Measurements from ENCODE around the gene NKX3-2. TPM values are rescaled to one million over a fixed set of nuclear protein-coding genes. Genes with fewer than 3 reads are reported as not detected.

NKX3-2 gene
- total RNA-seq, 1 experiment from 2014 or later, result 2.4 TPM

DNA sequence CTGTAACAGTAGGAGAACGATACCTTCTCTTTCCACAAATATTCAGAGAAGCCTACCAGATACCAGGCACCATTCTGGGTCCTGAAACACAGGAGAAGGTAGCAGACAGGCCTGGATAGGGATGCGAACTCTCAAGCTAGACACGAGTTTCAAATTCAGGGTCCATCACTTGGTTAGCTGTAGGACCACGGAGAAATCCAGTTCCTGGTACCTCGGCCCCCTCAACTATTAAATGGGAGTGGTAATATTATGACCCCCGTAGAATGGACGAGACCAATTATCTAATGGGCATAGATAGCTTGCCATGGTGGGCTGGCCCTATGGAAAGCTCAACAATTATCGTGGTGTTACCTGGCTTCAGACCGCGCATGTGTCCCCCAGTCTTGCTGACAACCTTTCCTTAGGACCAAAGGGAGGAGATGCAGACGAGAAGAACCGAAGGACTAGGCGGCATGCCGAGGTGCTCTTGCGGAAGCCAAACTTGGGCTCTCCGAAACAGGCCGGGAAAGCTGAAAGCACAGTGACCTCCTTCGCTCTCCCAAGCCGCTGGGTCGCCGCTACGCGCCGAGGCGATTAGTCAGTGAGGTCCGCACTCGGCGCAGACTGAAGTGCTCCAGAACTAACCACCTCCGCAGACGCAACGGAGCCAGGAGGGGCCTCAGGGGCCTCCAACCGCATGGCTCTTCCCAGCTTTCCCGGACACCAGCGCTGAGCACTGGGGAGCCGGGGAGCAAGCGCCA is 19.6 kb downstream of the NKX3-2 start:
- CTCF ChIA-PET, result no interaction called here
- no peak for DNase-seq (ENCODE audit: low spot score)
- POLR2A ChIA-PET (ENCODE audit: low non-redundant PET), result no interaction called here

DNA sequence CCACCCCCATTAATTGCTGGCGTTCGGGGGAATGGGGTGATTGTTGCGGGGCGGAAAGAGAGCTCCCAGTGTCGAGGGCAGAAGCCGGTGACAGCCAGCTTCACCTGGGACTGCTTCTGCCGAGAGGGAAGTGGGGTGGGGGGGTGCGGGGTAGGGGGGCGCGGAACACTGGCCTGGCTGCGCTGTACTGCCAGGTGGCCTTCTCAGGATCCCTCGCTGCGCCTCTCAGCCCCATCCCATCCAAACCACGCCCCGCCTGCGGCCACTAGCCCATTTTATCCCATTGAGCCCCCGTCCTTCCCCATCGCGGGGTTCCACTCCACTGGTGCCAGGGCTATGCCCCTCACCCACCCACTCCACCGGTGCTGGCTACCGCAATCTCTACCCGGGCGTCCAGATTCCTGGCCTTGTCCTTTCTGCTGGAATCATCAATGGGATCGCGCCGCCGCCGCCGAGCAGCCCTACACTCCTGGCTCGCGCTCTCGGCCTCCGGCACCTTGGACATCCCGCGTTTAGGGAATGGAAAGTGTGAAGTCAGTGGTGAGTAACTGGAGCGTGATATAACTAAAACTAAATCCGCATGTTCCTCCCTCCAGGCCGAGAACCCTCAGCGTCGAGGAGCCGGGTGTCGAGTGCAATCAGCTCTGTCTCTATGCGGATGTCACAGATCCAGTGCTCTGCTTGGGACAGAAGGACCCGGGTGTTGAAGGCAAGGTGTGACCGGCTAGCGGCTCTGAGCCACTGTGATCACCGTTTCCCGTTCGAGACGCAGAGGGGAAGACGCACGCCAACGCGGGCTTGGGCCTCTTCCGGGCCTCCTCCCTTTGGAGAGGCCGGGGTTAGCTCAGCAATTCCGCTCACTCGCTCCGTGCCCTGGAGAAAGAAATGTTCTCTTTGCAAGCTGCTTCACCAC is 20.5 kb downstream of the NKX3-2 start:
- H3K4me1 ChIP-seq (ENCODE audit: insufficient read depth, low read length, poor library complexity, severe bottlenecking), result peaks cover 11% of the 10 kb centered on the region
- no TSS peak for BruUV-seq (replicated peaks)
- intact Hi-C loops (cut with micrococcal nuclease; ENCODE audit: unreplicated experiment), result no loop called here
- POLR2A ChIA-PET (ENCODE audit: low non-redundant PET), result no interaction called here
- TF ChIP-seq, protein P1, sequence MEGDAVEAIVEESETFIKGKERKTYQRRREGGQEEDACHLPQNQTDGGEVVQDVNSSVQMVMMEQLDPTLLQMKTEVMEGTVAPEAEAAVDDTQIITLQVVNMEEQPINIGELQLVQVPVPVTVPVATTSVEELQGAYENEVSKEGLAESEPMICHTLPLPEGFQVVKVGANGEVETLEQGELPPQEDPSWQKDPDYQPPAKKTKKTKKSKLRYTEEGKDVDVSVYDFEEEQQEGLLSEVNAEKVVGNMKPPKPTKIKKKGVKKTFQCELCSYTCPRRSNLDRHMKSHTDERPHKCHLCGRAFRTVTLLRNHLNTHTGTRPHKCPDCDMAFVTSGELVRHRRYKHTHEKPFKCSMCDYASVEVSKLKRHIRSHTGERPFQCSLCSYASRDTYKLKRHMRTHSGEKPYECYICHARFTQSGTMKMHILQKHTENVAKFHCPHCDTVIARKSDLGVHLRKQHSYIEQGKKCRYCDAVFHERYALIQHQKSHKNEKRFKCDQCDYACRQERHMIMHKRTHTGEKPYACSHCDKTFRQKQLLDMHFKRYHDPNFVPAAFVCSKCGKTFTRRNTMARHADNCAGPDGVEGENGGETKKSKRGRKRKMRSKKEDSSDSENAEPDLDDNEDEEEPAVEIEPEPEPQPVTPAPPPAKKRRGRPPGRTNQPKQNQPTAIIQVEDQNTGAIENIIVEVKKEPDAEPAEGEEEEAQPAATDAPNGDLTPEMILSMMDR (conservative IDR thresholded peaks at IDR 0.05; ENCODE audit: low read depth, low read length), result no peak
- TF ChIP-seq EZH2 (IDR thresholded peaks at IDR 0.05; ENCODE audit: borderline replicate concordance, low read depth, low read length, poor library complexity, severe bottlenecking), result no peak
- H3K4me3 ChIP-seq (ENCODE audit: low read depth, low read length, poor library complexity, severe bottlenecking), result no peak overlapping the region
- CTCF ChIA-PET, result no interaction called here
- H3K36me3 ChIP-seq (ENCODE audit: insufficient read depth, low read length, poor library complexity, severe bottlenecking), result no peaks in the 10 kb centered on the region
- no peak overlapping the region for H3K27ac ChIP-seq (ENCODE audit: low read depth, low read length, poor library complexity, severe bottlenecking)
- no peak for DNase-seq (ENCODE audit: low spot score)
- H3K9me3 ChIP-seq (ENCODE audit: low read depth, low read length, poor library complexity, severe bottlenecking), result no peaks in the 10 kb centered on the region
- H3K27me3 ChIP-seq (replicated peaks; ENCODE audit: insufficient read depth, low read depth, low read length, poor library complexity), result no peaks in the 10 kb centered on the region

More for the DNA sequence above, 19.6 kb downstream of the NKX3-2 start:
- intact Hi-C loops (cut with micrococcal nuclease; ENCODE audit: unreplicated experiment), result no loop called here
- Histone ChIP-seq H3K27ac (ENCODE audit: low read depth, low read length, poor library complexity, severe bottlenecking) (no peak overlapping the region), H3K4me1 (ENCODE audit: insufficient read depth, low read length, poor library complexity, severe bottlenecking) (peaks cover 7% of the 10 kb centered on the region), H3K4me3 (ENCODE audit: low read depth, low read length, poor library complexity, severe bottlenecking) (no peak overlapping the region), H3K36me3 (ENCODE audit: insufficient read depth, low read length, poor library complexity, severe bottlenecking) (no peaks in the 10 kb centered on the region), H3K9me3 (ENCODE audit: low read depth, low read length, poor library complexity, severe bottlenecking) (no peaks in the 10 kb centered on the region), H3K27me3 (replicated peaks; ENCODE audit: insufficient read depth, low read depth, low read length, poor library complexity) (no peaks in the 10 kb centered on the region)
- BruUV-seq (replicated peaks), result no TSS peak
- TF ChIP-seq, protein P1 (conservative IDR thresholded peaks at IDR 0.05; ENCODE audit: low read depth, low read length), result no peak
- TF ChIP-seq EZH2 (IDR thresholded peaks at IDR 0.05; ENCODE audit: borderline replicate concordance, low read depth, low read length, poor library complexity, severe bottlenecking), result no peak

DNA sequence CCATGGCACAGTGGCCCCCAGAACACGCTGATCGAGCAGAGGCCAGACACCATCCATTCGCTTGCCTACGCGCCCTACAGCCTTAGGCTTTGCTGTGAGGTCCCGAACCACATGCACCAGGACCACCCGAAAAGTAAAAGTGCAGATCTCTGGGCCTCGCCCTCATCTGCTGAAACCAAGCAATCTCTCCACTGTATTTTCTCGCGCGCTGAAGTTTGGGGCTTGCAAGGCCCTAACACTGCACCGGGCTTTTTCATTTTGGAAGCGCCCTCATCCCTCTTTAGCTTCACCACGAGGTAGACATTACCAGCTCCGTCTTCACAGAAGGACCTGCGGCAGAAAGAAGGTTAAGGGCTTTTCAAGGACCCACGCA is 21.2 kb downstream of the NKX3-2 start:
- Histone ChIP-seq H3K9me3 (ENCODE audit: low read depth, low read length, poor library complexity, severe bottlenecking) (no peaks in the 10 kb centered on the region), H3K4me3 (ENCODE audit: low read depth, low read length, poor library complexity, severe bottlenecking) (no peak overlapping the region), H3K27ac (ENCODE audit: low read depth, low read length, poor library complexity, severe bottlenecking) (no peak overlapping the region), H3K27me3 (replicated peaks; ENCODE audit: insufficient read depth, low read depth, low read length, poor library complexity) (no peaks in the 10 kb centered on the region), H3K4me1 (ENCODE audit: insufficient read depth, low read length, poor library complexity, severe bottlenecking) (peaks cover 16% of the 10 kb centered on the region), H3K36me3 (ENCODE audit: insufficient read depth, low read length, poor library complexity, severe bottlenecking) (no peaks in the 10 kb centered on the region)
- POLR2A ChIA-PET (ENCODE audit: low non-redundant PET), result no interaction called here
- TF ChIP-seq EZH2 (IDR thresholded peaks at IDR 0.05; ENCODE audit: borderline replicate concordance, low read depth, low read length, poor library complexity, severe bottlenecking), result no peak
- TF ChIP-seq, protein P1 (conservative IDR thresholded peaks at IDR 0.05; ENCODE audit: low read depth, low read length), result no peak
- no peak for DNase-seq (ENCODE audit: low spot score)
- BruUV-seq (replicated peaks), result no TSS peak
- CTCF ChIA-PET, result no interaction called here
- intact Hi-C loops (cut with micrococcal nuclease; ENCODE audit: unreplicated experiment), result no loop called here

All from A673 (cell line).